HG02623 (cell line): Measurements from ENCODE around the gene MOGAT1.
"Not testable (repeated sequence)": the region's sequence is repeated elsewhere in the genome, so short reads cannot be mapped to it uniquely, and the experiment has no call there.

Source experiments
- ATAC-seq: cut with Tn5 transposase; IDR thresholded peaks from one replicate; pipeline ENCODE4 v1.9.1; 2021; ENCODE audit warnings: moderate library complexity; ENCODE audit not compliant: unreplicated experiment

The MOGAT1 gene

GRCh38 chr2:222670191-222671038 is 1.0 kb upstream of the MOGAT1 start:
- ATAC-seq: no peak

GRCh38 chr2:222672068-222672401 is 577 bp downstream of the MOGAT1 start:
- ATAC-seq: no peak

GRCh38 chr2:222673273-222673672 is 1.8 kb downstream of the MOGAT1 start:
- no peak for ATAC-seq

GRCh38 chr2:222673883-222674282 is 2.4 kb downstream of the MOGAT1 start:
- ATAC-seq: no peak

DNA sequence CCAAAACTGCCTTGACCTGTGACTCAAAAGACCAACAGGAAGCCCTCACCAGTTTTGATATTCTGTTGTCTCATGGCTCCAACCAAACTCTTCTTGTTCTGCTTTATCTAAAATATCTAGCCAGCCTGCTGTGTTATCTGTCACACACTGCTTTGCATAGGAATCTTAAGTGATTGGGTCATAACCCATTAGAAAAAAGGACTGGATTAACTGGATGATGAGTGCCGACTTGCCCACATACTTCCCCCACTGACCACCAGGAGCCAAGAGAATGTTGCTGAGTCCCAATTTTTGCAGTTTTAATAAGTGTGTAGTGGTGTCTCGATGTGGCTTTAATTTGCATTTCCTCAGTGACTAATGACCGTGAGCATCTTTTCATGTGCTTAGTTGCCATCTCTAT is 6.5 kb downstream of the MOGAT1 start:
- no peak for ATAC-seq

DNA sequence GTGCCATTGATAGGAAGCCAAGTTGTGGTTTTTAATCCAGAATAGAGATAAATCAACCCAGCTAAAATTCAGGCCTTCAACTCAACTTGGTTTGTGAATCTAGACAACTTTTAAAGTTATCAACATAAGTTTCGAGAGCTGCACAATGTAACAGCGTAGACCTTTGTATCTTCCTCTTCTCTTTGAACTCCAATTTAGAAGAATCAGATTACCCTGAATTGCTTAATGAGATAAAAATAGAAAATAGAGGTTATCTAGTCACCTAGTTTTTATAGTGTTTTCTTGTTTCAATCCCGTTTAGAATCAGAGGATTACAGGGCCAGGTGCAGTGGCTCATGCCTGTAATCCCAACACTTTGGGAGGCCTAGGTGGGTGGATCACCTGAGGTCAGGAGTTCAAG is 12.3 kb downstream of the MOGAT1 start:
- ATAC-seq: no peak

GRCh38 chr2:222686086-222686750 is 14.8 kb downstream of the MOGAT1 start:
- ATAC-seq: no peak

DNA sequence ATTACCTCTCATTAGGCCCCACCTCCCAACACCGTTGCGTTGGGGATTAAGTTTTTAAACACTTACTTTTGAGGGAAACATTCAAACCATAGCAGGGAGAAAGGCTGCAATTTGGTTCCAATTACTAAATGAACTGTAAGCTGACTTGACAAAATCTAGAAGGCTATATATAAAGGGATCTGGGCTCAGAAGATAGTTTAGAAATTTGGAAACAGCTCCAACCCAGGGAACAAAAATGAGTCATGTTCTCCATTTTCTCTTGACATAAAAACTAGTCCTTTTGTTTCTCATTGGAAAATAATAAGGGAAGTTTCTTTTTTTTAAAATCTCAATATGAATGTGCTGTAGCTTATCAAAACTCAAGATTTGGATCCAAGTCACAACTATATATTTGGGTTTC is 17.5 kb downstream of the MOGAT1 start:
- no peak for ATAC-seq

- no peak for ATAC-seq
Observed at GRCh38 chr2:222689322-222689721, 17.9 kb downstream of the MOGAT1 start.

DNA sequence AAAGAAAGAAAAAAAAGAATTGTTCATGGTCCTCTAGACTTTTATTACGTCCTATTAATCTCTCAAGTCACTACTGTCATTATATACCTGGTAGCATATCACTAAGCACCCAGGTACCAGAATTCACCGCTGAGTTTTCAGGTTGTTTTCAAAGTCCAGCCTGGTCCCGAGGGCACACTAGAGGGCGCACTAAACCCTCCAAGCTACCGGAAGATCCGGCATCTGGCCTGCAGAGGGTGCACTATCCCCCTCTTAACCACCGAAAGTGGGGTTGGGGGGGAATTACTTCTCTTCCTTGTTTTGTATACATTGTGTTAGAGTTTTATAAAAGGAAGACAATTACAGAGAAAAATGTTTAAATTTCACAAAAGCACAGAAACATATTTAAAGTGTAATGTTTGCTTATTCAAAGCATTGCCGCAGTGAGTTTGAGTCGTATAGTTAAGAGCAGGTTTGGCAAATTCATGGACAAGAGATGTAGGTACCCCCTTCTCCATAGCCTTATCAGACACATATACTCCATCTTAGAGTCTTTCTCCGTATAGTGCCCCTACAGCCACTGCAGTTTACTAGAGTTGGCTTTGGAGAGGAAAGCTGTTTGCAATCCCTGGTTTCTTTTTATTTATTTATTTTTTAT is 19.2 kb downstream of the MOGAT1 start:
- ATAC-seq: peak; percentile 81

DNA sequence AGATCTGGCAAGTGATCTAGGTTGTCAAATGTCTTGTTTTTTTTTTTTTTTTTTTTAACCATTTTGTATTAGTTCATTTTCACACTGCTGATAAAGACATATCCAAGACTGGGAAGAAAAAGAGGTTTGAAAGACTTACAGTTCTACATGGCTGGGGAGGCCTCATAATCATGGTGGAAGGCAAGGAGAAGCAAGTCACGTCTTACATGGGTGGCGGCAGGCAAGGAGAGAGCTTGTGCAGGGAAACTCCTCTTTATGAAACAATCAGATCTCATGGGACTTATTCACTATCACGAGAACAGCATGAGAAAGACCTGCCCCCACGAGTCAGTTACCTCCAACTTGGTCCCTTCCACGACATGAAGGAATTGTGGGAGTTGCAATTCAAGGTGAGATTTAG is 22.0 kb downstream of the MOGAT1 start:
- ATAC-seq: not testable (repeated sequence)

GRCh38 chr2:222693837-222694236 is 22.4 kb downstream of the MOGAT1 start:
- peak; percentile 56 for ATAC-seq

GRCh38 chr2:222698276-222698675 is 26.8 kb downstream of the MOGAT1 start:
- ATAC-seq: no peak

- no peak for ATAC-seq
Observed at GRCh38 chr2:222701233-222701632, 29.8 kb downstream of the MOGAT1 start.

GRCh38 chr2:222701721-222702131 is 30.3 kb downstream of the MOGAT1 start:
- no peak for ATAC-seq

DNA sequence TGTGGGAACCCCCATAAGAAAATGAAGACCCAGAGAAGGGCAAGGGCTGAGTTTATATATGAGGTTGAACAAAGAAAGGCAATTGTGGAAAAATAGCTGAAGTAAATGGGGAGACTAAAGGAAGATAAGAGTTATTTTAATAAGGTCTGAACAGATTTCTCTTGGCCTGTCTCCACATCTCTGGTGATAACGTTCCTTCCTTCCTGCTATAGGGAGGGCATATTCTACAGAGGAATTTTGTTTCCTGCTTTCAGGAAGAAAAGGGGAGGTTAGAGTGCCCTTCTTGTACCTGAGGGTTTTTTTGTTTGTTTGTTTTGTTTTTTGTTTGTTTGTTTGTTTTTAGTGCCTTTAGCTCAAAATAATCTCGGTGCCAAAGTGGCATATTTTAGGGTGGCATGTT is 31.6 kb downstream of the MOGAT1 start:
- no peak for ATAC-seq

DNA sequence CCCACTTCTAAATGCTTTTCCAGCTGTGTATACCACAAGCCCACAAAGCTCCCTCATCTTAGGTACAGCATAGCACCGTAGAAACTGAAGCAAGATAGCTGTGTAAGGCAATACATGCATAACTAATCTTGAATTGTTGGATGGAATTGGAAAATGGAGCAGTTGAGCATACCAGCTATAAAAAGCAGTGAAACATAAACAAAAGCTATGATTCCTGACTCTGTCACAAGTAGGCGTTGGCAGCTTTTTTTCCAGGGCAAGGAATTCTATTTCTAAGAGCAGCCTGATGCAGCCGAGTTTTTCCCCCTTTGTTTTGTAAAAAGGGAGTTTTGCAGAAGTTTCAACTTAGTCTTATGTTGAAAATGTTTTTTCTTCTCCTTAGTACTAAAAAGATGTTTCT is 32.4 kb downstream of the MOGAT1 start:
- no peak for ATAC-seq

DNA sequence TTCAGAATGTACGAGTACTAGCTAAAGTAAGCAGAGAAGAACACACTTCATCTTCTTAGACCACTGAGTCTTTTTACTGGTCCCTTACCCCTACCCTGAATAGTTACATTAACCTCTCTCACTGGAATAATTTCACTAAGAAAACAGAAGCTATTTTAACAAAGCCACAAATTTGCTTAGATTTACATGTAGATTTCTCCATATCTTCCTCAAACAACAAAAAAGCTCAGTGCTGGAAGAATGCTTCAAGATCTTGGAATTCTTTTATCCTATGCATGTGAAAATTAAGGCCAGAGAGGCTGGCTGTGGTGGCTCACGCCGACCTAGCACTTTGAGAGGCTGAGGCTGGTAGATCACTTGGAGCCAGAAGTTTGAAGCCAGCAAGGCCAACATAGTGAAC is 35.2 kb downstream of the MOGAT1 start:
- no peak for ATAC-seq

- ATAC-seq: no peak
Observed at GRCh38 chr2:222707102-222707688, 35.7 kb downstream of the MOGAT1 start.

DNA sequence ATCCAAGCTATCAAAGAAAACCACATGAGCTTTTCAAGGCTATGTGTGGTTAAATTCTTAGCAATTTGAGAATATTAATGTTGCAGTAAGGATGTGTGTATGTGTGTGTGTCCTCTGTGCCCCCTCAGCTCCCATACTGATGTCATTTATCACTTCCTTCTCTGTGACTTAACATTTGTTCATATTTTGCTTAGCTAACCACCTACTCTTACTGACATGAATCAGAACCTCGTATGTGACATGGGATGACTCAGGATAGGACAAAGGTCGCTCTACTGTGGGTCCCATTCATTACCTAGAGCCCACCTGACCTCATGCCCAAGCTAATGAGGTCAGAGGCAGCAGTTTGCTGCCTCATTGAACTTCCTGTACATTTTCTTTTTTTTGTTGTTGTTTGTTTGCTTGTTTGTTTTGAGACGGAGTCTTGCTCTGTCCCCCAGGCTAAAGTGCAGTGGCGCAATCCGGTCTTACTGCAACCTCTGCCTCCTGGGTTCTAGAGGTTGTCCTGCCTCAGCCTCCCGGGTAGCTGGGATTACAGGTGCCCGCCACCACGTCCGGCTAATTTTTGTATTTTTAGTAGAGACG is 36.3 kb downstream of the MOGAT1 start:
- peak; percentile 34 for ATAC-seq

DNA sequence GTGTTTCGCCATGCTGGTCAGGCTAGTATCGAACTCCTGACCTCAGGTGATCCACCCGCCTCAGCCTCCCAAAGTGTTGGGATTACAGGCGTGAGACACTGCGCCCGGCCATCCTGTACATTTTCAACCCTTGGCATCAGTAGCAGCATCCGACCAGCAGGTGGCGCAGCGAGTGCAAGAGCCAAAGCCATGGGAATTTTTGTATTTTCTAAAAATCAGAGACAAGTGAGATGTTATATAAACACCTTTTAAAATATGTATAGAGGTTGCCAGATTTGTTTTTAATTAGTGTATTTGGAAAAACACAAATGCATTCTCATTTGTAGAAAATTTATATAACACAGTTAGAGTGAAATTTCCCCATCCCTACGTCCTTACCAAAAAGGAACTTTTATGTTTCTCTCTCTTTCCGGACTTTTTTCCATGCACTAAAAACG is 36.8 kb downstream of the MOGAT1 start:
- ATAC-seq: no peak
